DND-41 (cell line): ENCODE data around the gene DBNDD1.

Experiments used
- ATAC-seq: fragments of 200-7000 bp; cut with Tn5 transposase; 3 replicates; pipeline ENCODE4 v1.9.1; 2021; ENCODE audit warnings: low read depth; ENCODE audit not compliant: insufficient read depth
- DNase-seq: peaks from one replicate; pipeline ENCODE4 v3.0.0-alpha.2; 2020
- H2AFZ ChIP-seq: 2 replicates; pipeline ENCODE4 v1.6.0; 2012; ENCODE audit warnings: low read depth, low read length
- H3K27ac ChIP-seq: 2 replicates; pipeline ENCODE4 v1.5.1; 2012; ENCODE audit warnings: low read length, inconsistent platforms
- H3K27me3 ChIP-seq: fragments of 200-600 bp; sonication (generic); 2 replicates; pipeline ENCODE4 v1.6.0; 2012; ENCODE audit warnings: low read length, mild to moderate bottlenecking, inconsistent platforms; ENCODE audit not compliant: insufficient read depth, poor library complexity
- H3K36me3 ChIP-seq: 2 replicates; pipeline ENCODE4 v1.5.1; 2012; ENCODE audit warnings: low read length, inconsistent platforms; ENCODE audit not compliant: insufficient read depth
- H3K4me1 ChIP-seq: 2 replicates; pipeline ENCODE4 v1.5.1; 2012; ENCODE audit warnings: mild to moderate bottlenecking, low read length; ENCODE audit not compliant: insufficient read depth
- H3K4me2 ChIP-seq: 2 replicates; pipeline ENCODE4 v1.6.0; 2012; ENCODE audit warnings: mild to moderate bottlenecking, moderate library complexity, low read length, inconsistent platforms; ENCODE audit not compliant: insufficient read depth
- H3K4me3 ChIP-seq, 2 experiments: fragments of 200-600 bp in 1 of 2; shearing (Covaris generic) in 1 of 2; 2 replicates each; pipeline ENCODE4 v1.5.1; 2012 to 2016; ENCODE audit warnings: inconsistent platforms in 2 of 2, low read length in 2 of 2, mild to moderate bottlenecking in 2 of 2, low read depth in 1 of 2, moderate library complexity in 1 of 2
- H3K79me2 ChIP-seq: 2 replicates; pipeline ENCODE4 v1.6.0; 2012; ENCODE audit warnings: low read length, inconsistent platforms; ENCODE audit not compliant: insufficient read depth
- H3K9ac ChIP-seq: 2 replicates; pipeline ENCODE4 v1.6.0; 2012; ENCODE audit warnings: low read depth, mild to moderate bottlenecking, inconsistent platforms, low read length, moderate library complexity
- H3K9me3 ChIP-seq: 2 replicates; pipeline ENCODE4 v1.5.1; 2012; ENCODE audit warnings: low read length, moderate library complexity, mild to moderate bottlenecking, inconsistent platforms; ENCODE audit not compliant: insufficient read depth, severe bottlenecking
- H4K20me1 ChIP-seq: 2 replicates; pipeline ENCODE4 v1.6.0; 2012; ENCODE audit warnings: low read length; ENCODE audit not compliant: insufficient read depth
- CTCF ChIP-seq: IDR thresholded peaks from 2 replicates; pipeline ENCODE4 v1.5.1; 2012; ENCODE audit warnings: borderline replicate concordance, low read length, moderate library complexity, mild to moderate bottlenecking; ENCODE audit not compliant: poor library complexity, severe bottlenecking; ENCODE audit errors: extremely low read depth
- EZH2 ChIP-seq: IDR thresholded peaks from 3 replicates; pipeline ENCODE4 v1.6.1; 2012; ENCODE audit warnings: borderline replicate concordance, low read depth, mild to moderate bottlenecking, moderate library complexity, low read length, inconsistent platforms; ENCODE audit not compliant: severe bottlenecking

The DBNDD1 gene

GRCh38 chr16:90011508-90011819, 7.8 kb downstream of the DBNDD1 start:
- DNase-seq (no peak), ATAC-seq (no peak)
- Histone ChIP-seq H3K4me2 (no peak overlapping the region), H3K27ac (no peak overlapping the region), H3K36me3 (no peaks in the 10 kb centered on the region), H2AFZ (no peak overlapping the region), H3K9me3 (no peaks in the 10 kb centered on the region), H3K9ac (no peak overlapping the region), H3K4me3 (no peak overlapping the region), H3K27me3 (peaks cover 3% of the 10 kb centered on the region), H3K79me2 (no peaks in the 10 kb centered on the region), H3K4me1 (peaks cover 18% of the 10 kb centered on the region), H4K20me1 (peaks cover 53% of the 10 kb centered on the region)
- no peak for TF ChIP-seq EZH2
- TF ChIP-seq CTCF = no peak

- Histone ChIP-seq H4K20me1 (peaks cover 54% of the 10 kb centered on the region), H3K4me2 (no peak overlapping the region), H3K4me1 (peaks cover 18% of the 10 kb centered on the region)
These were observed 8.4 kb downstream of the DBNDD1 start for GRCh38 chr16:90010676-90011507.

GRCh38 chr16:90009172-90009899, 9.9 kb downstream of the DBNDD1 start:
- Histone ChIP-seq H3K79me2 (no peaks in the 10 kb centered on the region), H3K9ac (no peak overlapping the region), H3K4me2 (no peak overlapping the region), H3K4me3 (no peak overlapping the region), H4K20me1 (peaks cover 65% of the 10 kb centered on the region), H3K4me1 (peaks cover 18% of the 10 kb centered on the region), H3K27ac (no peak overlapping the region), H3K9me3 (no peaks in the 10 kb centered on the region), H3K27me3 (peaks cover 3% of the 10 kb centered on the region), H2AFZ (no peak overlapping the region), H3K36me3 (no peaks in the 10 kb centered on the region)
- TF ChIP-seq EZH2 = no peak
- TF ChIP-seq CTCF = no peak
- DNase-seq (no peak), ATAC-seq (peak; percentile 31; the same call in 2 of the 3 replicates)

More at GRCh38 chr16:90010676-90011507, 8.4 kb downstream of the DBNDD1 start:
- Histone ChIP-seq H3K9ac (no peak overlapping the region), H3K79me2 (no peaks in the 10 kb centered on the region), H3K27me3 (peaks cover 3% of the 10 kb centered on the region), H3K36me3 (no peaks in the 10 kb centered on the region), H3K27ac (no peak overlapping the region), H3K9me3 (no peaks in the 10 kb centered on the region), H2AFZ (no peak overlapping the region), H3K4me3 (no peak overlapping the region)
- ATAC-seq (no peak), DNase-seq (no peak)
- TF ChIP-seq CTCF (no peak), EZH2 (no peak)
